Loucy (cell line): ENCODE measurements around the gene CCDC57.

Source experiments
- H2AFZ ChIP-seq: fragments of 200-600 bp; sonication (generic); 2 replicates; pipeline ENCODE4 v1.6.0; 2016; ENCODE audit warnings: antibody characterized with exemption, mild to moderate bottlenecking, low read length, moderate library complexity
- H3F3A ChIP-seq: fragments of 200-600 bp; 2 replicates; pipeline ENCODE4 v1.6.0; 2016; ENCODE audit warnings: antibody characterized with exemption, low read depth, mild to moderate bottlenecking
- H3K27me3 ChIP-seq: fragments of 200-600 bp; sonication (generic); 2 replicates; pipeline ENCODE4 v1.6.1; 2014; ENCODE audit warnings: low read length, mild to moderate bottlenecking; ENCODE audit not compliant: insufficient read depth, poor library complexity, severe bottlenecking
- H3K36me3 ChIP-seq: fragments of 200-600 bp; sonication (generic); 2 replicates; pipeline ENCODE4 v1.6.1; 2016; ENCODE audit warnings: low read length; ENCODE audit not compliant: insufficient read depth
- H3K4me1 ChIP-seq: fragments of 200-600 bp; sonication (generic); 2 replicates; pipeline ENCODE4 v1.5.1; 2014; ENCODE audit warnings: low read length, mild to moderate bottlenecking; ENCODE audit not compliant: insufficient read depth, poor library complexity, severe bottlenecking
- H3K4me2 ChIP-seq: fragments of 200-600 bp; sonication (generic); 2 replicates; pipeline ENCODE4 v1.6.0; 2014; ENCODE audit warnings: antibody characterized with exemption, low read length, low read depth, mild to moderate bottlenecking; ENCODE audit not compliant: poor library complexity, severe bottlenecking
- H3K4me3 ChIP-seq: fragments of 200-600 bp; sonication (generic); 2 replicates; pipeline ENCODE4 v1.5.1; 2014; ENCODE audit warnings: low read length, mild to moderate bottlenecking, mixed read lengths; ENCODE audit not compliant: poor library complexity, severe bottlenecking
- H3K79me2 ChIP-seq: fragments of 200-600 bp; sonication (generic); 2 replicates; pipeline ENCODE4 v1.6.1; 2014; ENCODE audit warnings: low read length; ENCODE audit not compliant: insufficient read depth
- H3K9ac ChIP-seq: fragments of 200-600 bp; sonication (generic); 2 replicates; pipeline ENCODE4 v1.6.0; 2014; ENCODE audit warnings: mild to moderate bottlenecking, low read depth, low read length, moderate library complexity; ENCODE audit not compliant: poor library complexity, severe bottlenecking
- H3K9me2 ChIP-seq: fragments of 200-600 bp; sonication (generic); replicated peaks from 2 replicates; pipeline ENCODE4 v1.6.1; 2016; ENCODE audit warnings: low read depth, low read length, mixed read lengths
- H3K9me3 ChIP-seq: fragments of 200-600 bp; sonication (generic); 2 replicates; pipeline ENCODE4 v1.6.1; 2014; ENCODE audit warnings: mild to moderate bottlenecking, antibody characterized with exemption, low read length, low read depth; ENCODE audit not compliant: insufficient read depth
- H4K20me1 ChIP-seq: fragments of 200-600 bp; sonication (generic); 2 replicates; pipeline ENCODE4 v1.6.0; 2014; ENCODE audit warnings: antibody characterized with exemption, low read length, mild to moderate bottlenecking; ENCODE audit not compliant: insufficient read depth, poor library complexity, severe bottlenecking
- CTCF ChIP-seq: fragments of 200-600 bp; sonication (generic); conservative IDR thresholded peaks from 2 replicates; pipeline ENCODE4 v1.5.1; 2014; ENCODE audit warnings: mild to moderate bottlenecking, antibody characterized with exemption, low read length
- EZH2phosphoT487 ChIP-seq: fragments of 200-600 bp; IDR thresholded peaks from 2 replicates; pipeline ENCODE4 v1.6.1; 2018; ENCODE audit warnings: antibody characterized with exemption, mild to moderate bottlenecking, moderate library complexity, borderline replicate concordance

Gene CCDC57

GRCh38 chr17:82081546-82081945, 131.1 kb downstream of the CCDC57 start:
- Histone ChIP-seq H3K4me3 (no peak overlapping the region), H3K9me3 (no peaks in the 10 kb centered on the region), H3F3A (no peaks in the 10 kb centered on the region), H3K79me2 (no peaks in the 10 kb centered on the region), H3K4me1 (no peaks in the 10 kb centered on the region), H3K4me2 (no peak overlapping the region), H4K20me1 (peaks cover 9% of the 10 kb centered on the region), H3K36me3 (peaks cover 78% of the 10 kb centered on the region; the same call in 1 of the 2 replicates), H3K9me2 (no peaks in the 10 kb centered on the region), H2AFZ (no peak overlapping the region), H3K9ac (no peak overlapping the region), H3K27me3 (no peaks in the 10 kb centered on the region)
- TF ChIP-seq CTCF (no peak), EZH2phosphoT487 (no peak)

- H2AFZ ChIP-seq: no peak overlapping the region
- H4K20me1 ChIP-seq: peaks cover 7% of the 10 kb centered on the region
- no peaks in the 10 kb centered on the region for H3F3A ChIP-seq
- H3K9me3 ChIP-seq: no peaks in the 10 kb centered on the region
- TF ChIP-seq CTCF (no peak), EZH2phosphoT487 (no peak)
- no peaks in the 10 kb centered on the region for H3K9me2 ChIP-seq
- H3K9ac ChIP-seq: no peak overlapping the region
- H3K27me3 ChIP-seq: no peaks in the 10 kb centered on the region
- H3K4me3 ChIP-seq: no peak overlapping the region
- no peak overlapping the region for H3K4me2 ChIP-seq
- no peaks in the 10 kb centered on the region for H3K4me1 ChIP-seq
- H3K79me2 ChIP-seq: no peaks in the 10 kb centered on the region
- H3K36me3 ChIP-seq: peaks cover 72% of the 10 kb centered on the region; the same call in 1 of the 2 replicates
Observed at GRCh38 chr17:82080789-82081464, 131.7 kb downstream of the CCDC57 start.

- Histone ChIP-seq H3K9me3 (no peaks in the 10 kb centered on the region), H3F3A (no peaks in the 10 kb centered on the region), H2AFZ (no peak overlapping the region), H3K27me3 (no peaks in the 10 kb centered on the region), H3K4me3 (no peak overlapping the region), H3K36me3 (peaks cover 65% of the 10 kb centered on the region; the same call in 1 of the 2 replicates), H3K4me1 (no peaks in the 10 kb centered on the region), H3K79me2 (no peaks in the 10 kb centered on the region), H3K9ac (no peak overlapping the region), H4K20me1 (peaks cover 4% of the 10 kb centered on the region), H3K9me2 (no peaks in the 10 kb centered on the region), H3K4me2 (no peak overlapping the region)
- no peak for TF ChIP-seq CTCF
- no peak for TF ChIP-seq EZH2phosphoT487
Observed at GRCh38 chr17:82080048-82080788, 132.4 kb downstream of the CCDC57 start.
